Neural crest cell (in vitro differentiated cells): ENCODE measurements around the gene POLR2E. TPM values are rescaled to one million over a fixed set of nuclear protein-coding genes. Genes with fewer than 3 reads are reported as not detected.

ENCODE experiments used
- DNase-seq: peaks from one replicate; pipeline ENCODE4 v3.0.0; 2021; ENCODE audit warnings: low read depth, mixed read lengths, low spot score
- H3K27ac Mint-ChIP-seq: one replicate; pipeline ENCODE4 v1.8.0; 2021; ENCODE audit warnings: mild to moderate bottlenecking, mixed read lengths; ENCODE audit not compliant: unreplicated experiment
- H3K27me3 Mint-ChIP-seq: 2 replicates; pipeline ENCODE4 v1.8.0; 2021; ENCODE audit warnings: low read depth, mild to moderate bottlenecking, mixed read lengths
- H3K36me3 Mint-ChIP-seq: 2 replicates; pipeline ENCODE4 v1.8.0; 2021; ENCODE audit warnings: low read depth, mild to moderate bottlenecking, mixed read lengths
- H3K4me1 Mint-ChIP-seq: 2 replicates; pipeline ENCODE4 v1.8.0; 2021; ENCODE audit warnings: mixed read lengths
- H3K4me3 Mint-ChIP-seq: one replicate; pipeline ENCODE4 v1.8.0; 2021; ENCODE audit warnings: mild to moderate bottlenecking, mixed read lengths
- H3K9me3 Mint-ChIP-seq: 2 replicates; pipeline ENCODE4 v1.8.0; 2021; ENCODE audit warnings: mixed read lengths
- total RNA-seq: library from RNA; stranded (reverse); gene quantifications from 2 replicates; pipeline ENCODE4 v1.2.1, GENCODE V29; 2021
- TF ChIP-seq, protein P1 (sequence below): fragments of 200-600 bp; sonication (generic); conservative IDR thresholded peaks from 2 replicates; pipeline ENCODE4 v1.5.0; 2021; ENCODE audit warnings: antibody characterized with exemption, mild to moderate bottlenecking

POLR2E gene
- total RNA-seq, 1 donor from 2014 or later, result 256 TPM

GRCh38 chr19:1108291-1109031 lies 13.3 kb upstream of the POLR2E start:
- Mint-ChIP-seq H3K36me3 (no peaks in the 10 kb centered on the region), H3K27me3 (no peaks in the 10 kb centered on the region), H3K4me3 (peak overlapping the region; percentile 51), H3K9me3 (no peaks in the 10 kb centered on the region), H3K4me1 (peaks cover 3% of the 10 kb centered on the region), H3K27ac (no peak overlapping the region)
- TF ChIP-seq, protein P1, sequence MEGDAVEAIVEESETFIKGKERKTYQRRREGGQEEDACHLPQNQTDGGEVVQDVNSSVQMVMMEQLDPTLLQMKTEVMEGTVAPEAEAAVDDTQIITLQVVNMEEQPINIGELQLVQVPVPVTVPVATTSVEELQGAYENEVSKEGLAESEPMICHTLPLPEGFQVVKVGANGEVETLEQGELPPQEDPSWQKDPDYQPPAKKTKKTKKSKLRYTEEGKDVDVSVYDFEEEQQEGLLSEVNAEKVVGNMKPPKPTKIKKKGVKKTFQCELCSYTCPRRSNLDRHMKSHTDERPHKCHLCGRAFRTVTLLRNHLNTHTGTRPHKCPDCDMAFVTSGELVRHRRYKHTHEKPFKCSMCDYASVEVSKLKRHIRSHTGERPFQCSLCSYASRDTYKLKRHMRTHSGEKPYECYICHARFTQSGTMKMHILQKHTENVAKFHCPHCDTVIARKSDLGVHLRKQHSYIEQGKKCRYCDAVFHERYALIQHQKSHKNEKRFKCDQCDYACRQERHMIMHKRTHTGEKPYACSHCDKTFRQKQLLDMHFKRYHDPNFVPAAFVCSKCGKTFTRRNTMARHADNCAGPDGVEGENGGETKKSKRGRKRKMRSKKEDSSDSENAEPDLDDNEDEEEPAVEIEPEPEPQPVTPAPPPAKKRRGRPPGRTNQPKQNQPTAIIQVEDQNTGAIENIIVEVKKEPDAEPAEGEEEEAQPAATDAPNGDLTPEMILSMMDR, result no peak
- no peak for DNase-seq

DNA sequence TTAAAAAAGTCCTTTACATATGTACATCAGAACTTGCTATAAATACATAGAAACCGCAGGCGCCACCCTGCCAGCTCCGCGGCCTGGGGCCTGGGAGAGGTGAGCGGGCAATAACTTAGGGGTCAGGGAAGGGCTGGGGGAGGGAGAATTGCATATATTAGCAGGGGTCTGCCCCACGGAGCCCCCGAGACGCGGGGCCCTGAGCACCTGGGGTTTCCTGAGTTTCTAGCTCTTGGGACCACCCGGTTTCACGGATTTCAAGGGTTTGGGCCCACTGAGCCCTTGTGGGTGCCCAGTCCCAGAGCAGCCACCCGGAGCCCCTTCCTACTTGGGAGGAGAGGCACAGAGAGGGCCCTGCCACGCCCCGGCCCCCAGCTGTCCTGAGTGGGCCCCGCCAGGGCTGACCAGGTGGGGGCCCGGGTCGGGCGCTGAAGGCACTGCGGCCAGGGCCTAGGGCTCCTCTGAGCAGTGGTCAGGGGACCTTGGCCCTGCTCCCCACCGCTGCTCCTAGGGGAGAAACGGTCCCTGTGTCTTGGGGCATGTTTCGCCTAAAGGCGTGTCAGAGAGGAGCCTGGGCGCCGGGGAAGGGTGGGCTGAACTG lies 12.6 kb upstream of the POLR2E start:
- no peak for DNase-seq
- H3K27ac Mint-ChIP-seq, result no peak overlapping the region
- peak overlapping the region; percentile 84 for H3K4me3 Mint-ChIP-seq
- H3K27me3 Mint-ChIP-seq, result no peaks in the 10 kb centered on the region
- TF ChIP-seq, protein P1, result no peak
- peaks cover 6% of the 10 kb centered on the region for H3K4me1 Mint-ChIP-seq
- no peaks in the 10 kb centered on the region for H3K9me3 Mint-ChIP-seq
- H3K36me3 Mint-ChIP-seq, result no peaks in the 10 kb centered on the region

DNA sequence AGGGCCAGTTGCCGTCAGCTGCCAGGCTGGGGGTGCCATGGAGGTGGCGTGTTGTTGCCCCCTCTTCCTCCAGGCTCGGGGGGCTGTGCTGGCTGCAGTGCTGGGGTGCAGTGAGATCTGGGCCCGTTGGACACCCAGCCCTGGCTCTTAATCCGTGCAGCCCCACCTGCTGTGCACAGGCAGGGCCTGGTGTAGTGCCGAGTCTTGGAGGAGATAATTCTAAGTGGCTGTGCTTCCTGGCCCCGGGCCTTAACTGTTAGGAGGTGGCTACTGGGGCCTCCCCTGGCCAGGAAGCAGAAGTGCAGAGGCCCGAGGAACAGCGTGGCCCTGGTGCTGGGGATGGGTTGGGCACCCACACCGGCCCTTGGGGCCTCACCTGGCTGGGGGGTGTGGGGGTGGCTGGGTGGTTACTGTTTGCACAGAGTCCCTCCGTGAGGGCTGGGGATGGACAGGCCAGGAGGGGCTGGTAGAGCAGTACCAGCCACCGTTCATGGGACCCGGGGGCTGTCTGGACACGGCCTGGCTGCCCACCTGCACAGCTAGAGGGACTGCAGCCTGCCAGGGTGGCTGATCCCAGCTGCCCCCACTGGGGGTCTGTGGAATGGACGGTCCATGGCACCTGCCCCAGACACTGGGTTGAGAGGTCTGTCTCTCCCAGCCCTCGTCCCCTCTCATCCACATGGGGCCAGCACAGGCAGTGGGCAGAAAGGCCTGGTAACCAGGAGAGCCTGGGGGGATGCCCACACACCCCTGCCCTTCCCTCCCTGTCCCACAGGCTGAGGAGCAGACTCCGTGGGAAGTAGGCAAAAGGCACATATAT lies 11.9 kb upstream of the POLR2E start:
- H3K27ac Mint-ChIP-seq, result no peak overlapping the region
- peaks cover 7% of the 10 kb centered on the region for H3K4me1 Mint-ChIP-seq
- no peaks in the 10 kb centered on the region for H3K9me3 Mint-ChIP-seq
- H3K36me3 Mint-ChIP-seq, result no peaks in the 10 kb centered on the region
- peak overlapping the region; percentile 84 for H3K4me3 Mint-ChIP-seq
- no peaks in the 10 kb centered on the region for H3K27me3 Mint-ChIP-seq
- DNase-seq, result no peak
- TF ChIP-seq, protein P1, result peak; percentile 3

- Mint-ChIP-seq H3K4me1 (peaks cover 14% of the 10 kb centered on the region), H3K27me3 (no peaks in the 10 kb centered on the region), H3K9me3 (no peaks in the 10 kb centered on the region), H3K36me3 (no peaks in the 10 kb centered on the region), H3K4me3 (peak overlapping the region; percentile 84), H3K27ac (no peak overlapping the region)
- no peak for DNase-seq
- TF ChIP-seq, protein P1, result no peak
Observed at GRCh38 chr19:1105873-1106840, 11.0 kb upstream of the POLR2E start.
